Fibroblast of skin of abdomen (primary cell): Measurements from ENCODE around the gene HIVEP1. TPM values are rescaled to one million over a fixed set of nuclear protein-coding genes. Genes with fewer than 3 reads are reported as not detected.

ENCODE experiments used
- DNase-seq: peaks from one replicate; pipeline ENCODE4 v3.0.0-alpha.2; 2013
- polyA plus RNA-seq, 2 experiments: library from polyadenylated mRNA; unstranded; fragments of 120-200 nt; gene quantifications; one replicate each; pipeline ENCODE4 v1.2.1, GENCODE V29; 2013; ENCODE audit not compliant: insufficient read length in 2 of 2

Gene HIVEP1
- polyA plus RNA-seq (2013, experiment 1 of 2; ENCODE audit: insufficient read length): 16.1 TPM
- 15.5 TPM for polyA plus RNA-seq (2013, experiment 2 of 2; ENCODE audit: insufficient read length)

DNA sequence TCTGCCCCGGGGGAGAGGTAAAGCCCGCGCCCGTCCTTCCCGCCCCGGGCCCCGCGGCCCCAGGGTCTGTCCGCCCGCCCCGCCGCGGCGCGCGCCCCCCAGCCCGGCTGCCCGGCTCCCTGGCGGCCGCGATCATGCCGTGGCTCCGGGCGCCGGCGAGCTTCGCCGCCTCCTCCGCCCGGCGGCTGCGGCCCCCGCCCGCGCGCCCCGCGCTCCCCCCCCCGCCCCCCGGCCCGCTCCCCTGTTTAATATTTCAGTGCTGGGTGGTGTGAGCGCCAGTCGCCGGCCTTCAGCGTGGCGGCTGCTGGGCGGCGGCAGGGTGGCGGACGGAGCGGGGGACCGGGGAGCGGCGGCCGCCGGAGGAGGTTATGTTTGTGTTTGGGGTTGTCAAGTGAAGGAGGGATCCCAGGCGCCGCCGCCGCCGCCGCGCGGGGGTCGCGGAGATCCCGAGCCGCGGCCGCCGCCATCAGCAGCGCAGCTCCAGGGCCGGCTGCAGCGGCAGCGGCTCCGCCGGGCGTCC lies at the start of gene HIVEP1:
Gene HIVEP1 (plus strand): TSS at position 275 of the 520 bp plus-strand sequence. CDS start 3,317 bp downstream, outside the sequence.
- peak; percentile 26 for DNase-seq

GRCh38 chr6:11963756-11964500 lies 48.2 kb upstream of the HIVEP1 start:
- no peak for DNase-seq

DNA sequence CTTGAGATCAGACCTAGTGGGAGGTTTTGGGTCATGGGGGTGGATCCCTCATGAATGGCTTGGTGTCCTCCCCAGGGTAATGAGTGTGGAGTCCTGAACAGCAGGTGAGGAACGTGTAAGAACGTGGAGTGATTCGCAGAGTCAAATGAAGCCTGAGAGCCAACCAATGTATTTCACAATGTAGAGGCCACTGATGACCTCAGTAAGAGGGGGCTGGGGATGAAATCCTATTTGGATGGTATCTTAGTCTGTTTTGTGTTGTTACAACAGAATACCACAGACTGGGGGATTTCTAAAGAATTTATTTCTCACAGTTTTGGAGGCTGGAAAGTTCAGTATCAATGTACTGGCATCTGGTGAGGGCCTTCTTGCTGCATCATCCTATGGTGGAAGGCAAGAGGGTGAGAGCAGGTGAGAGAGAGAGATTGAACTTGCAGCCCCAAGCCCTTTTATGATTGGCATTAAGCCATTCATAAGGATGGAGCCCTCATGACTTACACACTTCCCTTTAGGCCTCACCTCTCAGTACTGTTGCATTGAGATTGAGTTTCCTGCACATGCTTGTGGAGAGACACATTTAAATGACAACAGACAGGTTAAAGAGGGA lies 47.3 kb upstream of the HIVEP1 start:
- DNase-seq: peak; percentile 22

DNA sequence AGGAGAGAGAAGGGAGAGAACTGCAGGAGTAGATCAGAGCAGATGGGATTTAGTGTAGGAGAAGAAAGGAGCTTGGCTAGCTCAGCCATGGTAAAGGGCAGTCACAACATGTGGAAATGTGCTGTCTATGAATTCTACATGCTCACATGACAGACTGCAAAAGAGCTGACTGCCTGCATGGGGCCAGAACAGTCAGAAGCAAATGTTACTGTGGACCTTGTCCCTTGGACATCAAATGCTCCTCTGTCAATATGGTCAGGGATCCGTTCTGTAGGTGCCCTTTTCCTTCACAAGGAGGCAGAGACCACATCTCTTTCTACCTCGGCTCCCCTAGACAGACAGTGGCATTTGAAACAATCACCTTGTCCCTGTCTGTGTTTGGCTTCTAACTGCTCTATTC lies 46.6 kb upstream of the HIVEP1 start:
- DNase-seq: no peak

DNA sequence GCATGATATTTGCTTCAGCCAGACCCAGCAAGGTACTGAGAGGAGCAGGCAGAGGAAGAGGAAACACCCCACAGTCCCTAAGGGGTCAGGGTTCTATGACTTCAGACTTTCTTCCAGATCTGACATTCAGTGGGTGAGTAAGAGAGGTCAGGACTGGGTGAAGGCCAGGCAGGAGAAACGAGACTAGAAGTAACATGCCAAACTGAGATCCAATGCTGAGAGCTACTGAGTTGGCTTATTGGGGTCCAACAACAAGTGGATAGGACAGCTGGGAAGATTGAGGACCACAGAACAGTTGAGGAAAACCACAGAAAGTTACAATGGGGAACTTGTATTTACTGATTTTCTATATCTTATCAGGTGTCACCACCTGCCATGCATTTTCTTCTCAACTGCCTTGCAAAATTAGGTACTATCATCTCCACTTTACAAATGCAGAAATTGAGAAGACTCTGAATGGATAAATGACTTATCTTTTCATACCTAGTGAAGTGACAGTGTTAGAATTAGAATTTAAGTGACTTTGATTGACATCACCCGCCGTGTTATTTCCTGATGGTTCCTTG lies 43.8 kb upstream of the HIVEP1 start:
- DNase-seq: no peak

DNA sequence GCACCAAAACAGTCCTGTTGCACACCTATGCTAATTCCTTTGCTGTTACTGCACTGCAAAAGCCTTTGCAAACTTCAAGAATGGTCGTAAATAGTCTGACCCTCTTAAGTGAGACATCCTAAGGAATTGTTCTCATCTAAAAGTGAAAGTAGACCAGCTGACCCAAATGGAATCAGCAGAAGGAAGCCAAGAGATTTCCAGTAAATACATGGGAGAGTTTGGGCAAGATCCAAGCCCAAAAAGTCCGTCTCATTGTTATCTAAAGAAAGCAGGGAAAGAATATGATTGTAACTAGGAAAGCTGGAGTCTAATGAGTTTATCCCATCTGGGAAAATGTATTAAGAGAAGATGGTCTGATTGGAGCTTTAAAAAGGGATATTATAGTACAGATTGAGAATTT lies 43.0 kb upstream of the HIVEP1 start:
- DNase-seq: peak; percentile 83

DNA sequence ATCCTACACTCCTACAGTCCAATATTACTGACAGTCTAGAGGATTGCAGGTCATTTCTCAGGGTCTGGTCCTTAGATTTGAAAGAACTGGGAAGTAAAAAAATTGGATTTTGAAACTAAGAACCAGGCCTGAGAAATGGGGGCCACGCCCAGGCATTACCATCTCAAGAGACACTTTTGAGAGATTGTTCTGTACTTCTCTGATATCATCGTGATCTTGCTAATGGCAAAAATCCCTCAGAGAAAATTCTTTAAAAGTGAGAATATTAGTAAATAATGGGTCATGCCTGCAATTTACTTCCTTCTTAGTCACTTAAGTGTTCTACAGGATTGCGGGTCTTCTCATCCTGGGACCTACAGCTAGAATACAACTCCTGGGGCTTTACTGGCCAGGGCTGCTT lies 42.0 kb upstream of the HIVEP1 start:
- DNase-seq: no peak

DNA sequence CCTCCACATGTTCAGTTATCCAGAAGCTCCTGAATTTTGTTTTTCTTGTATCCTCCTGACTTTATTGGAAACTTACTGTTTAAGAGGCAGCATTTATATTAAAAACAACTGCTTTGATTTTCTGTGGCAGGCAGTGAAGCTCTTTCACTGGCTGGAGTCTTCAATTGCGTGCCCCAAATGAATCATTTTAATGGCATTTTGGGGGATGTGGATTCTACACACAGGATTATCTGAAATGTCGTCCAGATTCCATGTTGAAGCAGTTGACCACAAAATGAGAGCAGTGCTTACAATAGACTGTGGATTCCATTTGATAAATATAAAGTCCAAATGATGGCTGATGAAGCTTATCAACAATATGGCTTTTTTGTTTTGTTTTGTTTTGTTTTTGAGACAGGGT lies 41.0 kb upstream of the HIVEP1 start:
- peak; percentile 96 for DNase-seq

- no peak for DNase-seq
Observed at GRCh38 chr6:11972270-11972669, 39.8 kb upstream of the HIVEP1 start.

DNA sequence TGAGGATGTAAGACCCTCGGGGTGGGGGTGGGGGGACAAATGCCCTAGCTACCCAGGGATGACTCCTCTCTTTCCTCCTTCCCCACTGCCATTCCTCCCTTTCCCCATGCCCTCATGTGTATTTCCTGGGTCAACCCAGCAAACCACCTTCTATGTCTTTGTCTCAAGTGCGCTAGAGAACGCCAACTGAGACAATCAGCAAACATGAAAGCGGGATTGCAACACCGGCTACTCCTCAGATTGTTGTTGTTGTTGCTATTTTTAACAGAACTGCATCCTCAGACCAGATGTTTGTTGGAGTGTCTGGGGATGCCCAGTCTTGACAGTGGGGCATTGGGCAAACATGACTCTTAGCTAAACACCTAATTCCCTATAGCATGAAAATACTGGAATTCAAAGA lies 39.3 kb upstream of the HIVEP1 start:
- no peak for DNase-seq

DNA sequence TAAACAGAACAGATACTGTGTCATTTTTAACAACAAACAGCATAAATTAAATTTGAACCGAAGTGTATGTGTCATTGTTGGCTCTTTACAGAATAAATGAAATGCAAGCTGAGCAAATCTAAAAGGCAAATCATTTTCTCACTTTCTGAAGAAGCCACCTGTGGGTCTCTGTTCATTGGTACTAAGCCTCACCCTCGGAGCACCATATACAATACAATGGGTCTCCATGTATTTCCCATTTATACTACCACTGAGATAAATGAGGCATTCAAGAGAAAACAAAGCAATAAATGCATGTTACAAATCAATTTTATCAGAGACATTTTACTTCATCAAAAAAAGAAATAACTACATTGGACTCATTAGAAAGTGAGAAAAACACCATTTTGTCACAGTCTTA lies 38.9 kb upstream of the HIVEP1 start:
- DNase-seq: no peak

DNA sequence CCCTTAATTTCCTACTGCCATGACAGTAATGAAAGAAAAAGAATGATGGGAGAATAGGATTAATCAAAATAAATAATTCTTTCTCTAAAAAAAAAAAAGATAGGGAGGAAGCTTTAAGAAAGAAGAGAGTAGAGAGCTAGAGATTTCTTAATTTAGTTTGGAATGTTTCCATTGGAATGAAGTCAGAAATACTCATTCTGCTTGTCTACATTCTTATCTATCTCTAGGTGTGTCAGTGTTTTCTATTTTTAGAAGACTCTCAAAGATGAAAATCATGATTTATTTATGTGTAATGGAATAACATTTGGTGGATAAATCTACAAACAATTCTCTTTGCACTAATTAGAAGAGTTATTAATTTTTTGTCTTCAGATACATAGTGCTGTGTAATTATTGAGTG lies 38.0 kb upstream of the HIVEP1 start:
- peak; percentile 71 for DNase-seq

DNA sequence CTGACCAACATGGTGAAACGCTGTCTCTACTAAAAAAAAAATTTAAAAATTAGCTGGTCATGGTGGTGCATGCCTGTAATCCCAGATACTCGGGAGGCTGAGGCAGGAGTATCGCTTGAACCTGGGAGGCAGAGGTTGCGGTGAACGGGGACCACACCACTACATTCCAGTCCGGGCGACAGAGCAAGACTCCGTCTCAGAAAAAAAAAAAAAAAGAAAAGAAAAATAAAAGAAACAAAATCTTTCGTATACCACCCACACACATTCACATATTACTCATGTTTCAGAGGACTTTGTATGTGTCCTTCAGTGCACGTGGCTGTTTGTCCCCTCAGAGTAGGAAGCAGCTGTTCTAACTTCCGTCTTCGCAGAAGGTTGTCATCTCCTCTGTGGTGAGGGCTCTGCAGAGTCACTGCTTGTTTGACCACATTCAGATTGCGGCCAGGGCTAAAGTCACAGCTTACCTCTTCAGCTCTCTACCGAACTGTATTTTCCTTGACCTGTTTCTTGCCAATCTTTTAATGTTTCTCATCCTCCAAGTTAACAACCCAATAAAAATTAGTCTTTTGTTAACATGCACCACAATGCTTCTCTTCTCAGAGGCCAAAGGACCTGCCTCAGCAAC lies 36.6 kb upstream of the HIVEP1 start:
- no peak for DNase-seq

DNA sequence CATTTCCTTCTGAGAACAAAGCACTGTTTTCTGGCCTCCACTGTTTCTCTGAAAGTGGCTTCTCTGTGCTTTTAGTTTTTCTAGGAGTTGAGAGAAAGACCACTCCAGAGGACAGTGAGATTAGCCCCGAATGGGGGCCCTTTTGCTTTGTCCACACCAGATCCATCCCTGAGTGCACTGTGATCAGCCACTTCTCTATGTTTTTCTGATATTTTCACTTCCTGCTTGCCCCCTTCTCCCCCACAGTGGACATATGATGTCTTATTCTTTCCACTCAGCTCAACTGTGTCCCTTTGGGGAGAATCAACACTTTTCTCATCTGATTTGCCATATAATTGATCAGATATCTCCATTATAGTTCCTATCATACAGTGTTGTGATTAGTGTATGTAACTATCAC lies 35.6 kb upstream of the HIVEP1 start:
- no peak for DNase-seq

GRCh38 chr6:11977193-11977592 lies 34.9 kb upstream of the HIVEP1 start:
- DNase-seq: no peak

DNA sequence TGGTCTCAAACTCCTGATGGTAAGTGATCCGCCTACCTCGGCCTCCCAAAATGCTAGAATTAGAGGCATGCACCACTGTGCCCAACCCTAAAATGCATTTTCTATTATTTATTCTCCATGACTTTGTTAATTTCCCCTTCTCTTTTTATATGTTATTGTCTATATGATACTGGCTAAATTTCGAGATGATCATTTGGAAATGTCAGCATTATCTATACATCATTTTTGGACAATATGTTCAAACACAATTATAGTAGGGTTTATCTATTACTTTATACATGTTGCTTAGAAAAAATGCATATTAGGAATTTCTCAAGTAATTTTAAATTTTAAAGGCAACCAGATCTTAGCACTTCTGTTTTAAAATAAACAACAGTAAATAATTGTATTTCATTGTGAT lies 34.4 kb upstream of the HIVEP1 start:
- DNase-seq: no peak

- peak; percentile 14 for DNase-seq
Observed at GRCh38 chr6:11978169-11978987, 33.7 kb upstream of the HIVEP1 start.

GRCh38 chr6:11979866-11980265 lies 32.2 kb upstream of the HIVEP1 start:
- DNase-seq: no peak

DNA sequence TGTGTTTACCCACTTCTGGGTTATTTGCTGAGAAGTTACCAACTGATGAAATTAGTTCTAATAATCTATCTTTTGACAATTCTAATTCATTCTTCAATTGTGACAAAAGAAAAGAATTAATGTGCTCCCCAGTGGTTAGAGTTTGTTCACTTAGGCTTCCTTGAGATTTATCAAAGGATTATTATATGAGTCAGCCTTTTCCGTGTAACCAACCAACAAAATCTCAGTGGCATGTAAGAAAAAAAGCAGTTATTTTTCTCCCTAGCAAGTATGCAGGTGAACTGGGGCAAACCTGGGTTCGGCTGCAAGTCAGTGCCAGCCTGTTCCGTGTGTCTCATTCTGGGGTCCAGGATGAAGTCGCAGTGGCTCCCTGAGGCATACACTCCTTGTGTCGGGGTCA lies 28.8 kb upstream of the HIVEP1 start:
- no peak for DNase-seq

DNA sequence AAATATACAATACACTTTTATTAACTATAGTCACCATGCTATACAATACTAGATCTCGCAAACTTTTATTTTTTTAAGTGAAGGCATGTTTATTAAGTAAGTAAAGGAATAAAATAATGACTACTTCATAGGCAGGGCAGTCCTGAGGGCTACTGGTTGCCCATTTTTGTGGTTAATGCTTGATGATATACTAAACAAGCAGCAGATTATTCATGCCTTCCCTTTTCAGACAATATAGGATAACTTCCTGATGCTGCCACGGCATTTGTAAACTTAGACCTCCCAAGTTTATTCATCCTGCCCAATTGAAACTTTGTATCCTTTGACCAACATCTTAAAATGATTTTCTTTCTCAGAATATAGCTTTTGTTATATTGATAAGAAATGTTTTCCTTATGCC lies 24.7 kb upstream of the HIVEP1 start:
- no peak for DNase-seq

DNA sequence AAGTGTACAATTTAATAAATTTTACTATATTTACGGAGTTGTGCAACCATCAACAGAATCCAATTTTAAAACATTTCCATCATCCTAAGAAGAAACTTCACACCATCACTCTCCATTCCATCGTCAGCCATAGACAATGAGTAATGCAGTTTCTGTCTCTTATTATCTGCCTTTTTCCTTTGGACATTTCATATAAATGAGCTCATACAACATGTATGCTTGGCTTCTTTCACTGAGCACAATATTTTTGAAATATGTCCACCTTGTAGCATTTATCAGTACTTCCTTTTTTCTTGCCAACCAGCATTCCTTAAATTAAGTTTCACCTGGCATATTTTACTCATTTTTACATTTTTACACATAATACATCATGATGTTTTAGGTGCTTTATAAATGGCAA lies 22.7 kb upstream of the HIVEP1 start:
- DNase-seq: peak; percentile 80

GRCh38 chr6:11992086-11992485 lies 20.0 kb upstream of the HIVEP1 start:
- no peak for DNase-seq
